DOHH2 (cell line): Measurements from ENCODE around the gene ZBTB12.

Source experiments
- H3F3A ChIP-seq: fragments of 200-600 bp; sonication (generic), shearing (Covaris generic); 2 replicates; pipeline ENCODE4 v1.6.0; 2016; ENCODE audit warnings: antibody characterized with exemption, mild to moderate bottlenecking; ENCODE audit not compliant: control insufficient read depth, insufficient read depth
- H3K27ac ChIP-seq: fragments of 200-600 bp; sonication (generic); 2 replicates; pipeline ENCODE4 v1.5.1; 2014; ENCODE audit warnings: low read depth, mild to moderate bottlenecking, low read length, moderate library complexity
- H3K27me3 ChIP-seq: fragments of 200-600 bp; sonication (generic); 2 replicates; pipeline ENCODE4 v1.6.1; 2014; ENCODE audit warnings: mild to moderate bottlenecking, low read length, mixed read lengths; ENCODE audit not compliant: control insufficient read depth
- H3K36me3 ChIP-seq: fragments of 200-600 bp; sonication (generic); 2 replicates; pipeline ENCODE4 v1.6.1; 2014; ENCODE audit warnings: mild to moderate bottlenecking, low read length, moderate library complexity, mixed read lengths; ENCODE audit not compliant: control insufficient read depth
- H3K4me1 ChIP-seq: fragments of 200-600 bp; sonication (generic); 2 replicates; pipeline ENCODE4 v1.6.1; 2014; ENCODE audit warnings: mild to moderate bottlenecking, low read length, mixed read lengths; ENCODE audit not compliant: control insufficient read depth
- H3K4me2 ChIP-seq: fragments of 200-600 bp; sonication (generic); 2 replicates; pipeline ENCODE4 v1.6.0; 2014; ENCODE audit warnings: mild to moderate bottlenecking, low read length, moderate library complexity
- H3K4me3 ChIP-seq: fragments of 200-600 bp; sonication (generic); 2 replicates; pipeline ENCODE4 v1.5.1; 2014; ENCODE audit warnings: mild to moderate bottlenecking, low read length, mixed read lengths
- H3K79me2 ChIP-seq: fragments of 200-600 bp; sonication (generic); 2 replicates; pipeline ENCODE4 v1.6.1; 2014; ENCODE audit warnings: mild to moderate bottlenecking, low read length, mixed read lengths; ENCODE audit not compliant: control insufficient read depth
- H3K9me2 ChIP-seq: fragments of 200-600 bp; sonication (generic); replicated peaks from 2 replicates; pipeline ENCODE4 v1.6.1; 2014; ENCODE audit warnings: mild to moderate bottlenecking, low read length, mixed read lengths; ENCODE audit not compliant: control insufficient read depth
- H3K9me3 ChIP-seq: fragments of 200-600 bp; sonication (generic); 2 replicates; pipeline ENCODE4 v1.6.1; 2014; ENCODE audit warnings: antibody characterized with exemption, low read length, mixed read lengths; ENCODE audit not compliant: control insufficient read depth, insufficient read depth
- H4K20me1 ChIP-seq: fragments of 200-600 bp; sonication (generic); 2 replicates; pipeline ENCODE4 v1.6.0; 2014; ENCODE audit warnings: low read depth, mild to moderate bottlenecking, antibody characterized with exemption, low read length, moderate library complexity; ENCODE audit not compliant: control insufficient read depth, insufficient read depth
- CTCF ChIP-seq: fragments of 200-600 bp; sonication (generic); IDR thresholded peaks from one replicate; pipeline ENCODE4 v1.5.1; 2014; ENCODE audit warnings: antibody characterized with exemption, mild to moderate bottlenecking, low read depth, low read length; ENCODE audit not compliant: poor library complexity, severe bottlenecking
- EZH2phosphoT487 ChIP-seq: fragments of 200-600 bp; sonication (generic); IDR thresholded peaks from 2 replicates; pipeline ENCODE4 v1.6.1; 2017; ENCODE audit warnings: borderline replicate concordance, mild to moderate bottlenecking, antibody characterized with exemption, low read length, moderate library complexity, mixed read lengths

Gene ZBTB12

GRCh38 chr6:31901415-31901952 lies 402 bp downstream of the ZBTB12 start:
- Histone ChIP-seq H3K27ac (0 out of 2 replicates have a peak overlapping the region, but pooled peaks have one; percentile 33), H3K36me3 (peaks cover 7% of the 10 kb centered on the region), H3K9me2 (no peaks in the 10 kb centered on the region), H3K4me2 (peak overlapping the region; percentile 65), H3F3A (peaks cover 17% of the 10 kb centered on the region), H3K4me1 (peaks cover 35% of the 10 kb centered on the region), H3K79me2 (peaks cover 35% of the 10 kb centered on the region), H3K9me3 (no peaks in the 10 kb centered on the region), H4K20me1 (no peaks in the 10 kb centered on the region), H3K27me3 (peaks cover 17% of the 10 kb centered on the region), H3K4me3 (peak overlapping the region; percentile 70)
- no peak for TF ChIP-seq CTCF

GRCh38 chr6:31900917-31901414 lies 920 bp downstream of the ZBTB12 start:
- H3F3A ChIP-seq = peaks cover 17% of the 10 kb centered on the region
- TF ChIP-seq EZH2phosphoT487 = no peak
- TF ChIP-seq CTCF = no peak
- H3K27ac ChIP-seq = 0 out of 2 replicates have a peak overlapping the region, but pooled peaks have one; percentile 33
- H4K20me1 ChIP-seq = no peaks in the 10 kb centered on the region
- H3K36me3 ChIP-seq = peaks cover 11% of the 10 kb centered on the region
- peaks cover 40% of the 10 kb centered on the region for H3K4me1 ChIP-seq
- peak overlapping the region; percentile 65 for H3K4me2 ChIP-seq
- H3K4me3 ChIP-seq = peak overlapping the region; percentile 70
- H3K27me3 ChIP-seq = peaks cover 11% of the 10 kb centered on the region
- H3K79me2 ChIP-seq = peaks cover 40% of the 10 kb centered on the region
- no peaks in the 10 kb centered on the region for H3K9me3 ChIP-seq
- no peaks in the 10 kb centered on the region for H3K9me2 ChIP-seq

GRCh38 chr6:31899882-31900722 lies 1.8 kb downstream of the ZBTB12 start:
- Histone ChIP-seq H3K4me1 (peaks cover 40% of the 10 kb centered on the region), H4K20me1 (no peaks in the 10 kb centered on the region), H3F3A (peaks cover 17% of the 10 kb centered on the region), H3K36me3 (peaks cover 20% of the 10 kb centered on the region), H3K4me3 (no peak overlapping the region), H3K9me3 (no peaks in the 10 kb centered on the region), H3K27ac (no peak overlapping the region), H3K4me2 (peak overlapping the region; percentile 85), H3K27me3 (0 out of 2 replicates have a peak, but pooled peaks cover 7% of the 10 kb centered on the region), H3K79me2 (peaks cover 40% of the 10 kb centered on the region), H3K9me2 (no peaks in the 10 kb centered on the region)
- TF ChIP-seq EZH2phosphoT487 (no peak), CTCF (no peak)
